NK-92 treated with Interleukin-12 subunit alpha and Interleukin-12 subunit beta, amount 100 ng/mL, for 24 hours (cell line): Measurements from ENCODE around the gene ARTN.

ENCODE experiments used
- DNase-seq: peaks from one replicate; lab custom pipeline; 2025; lab: John Stamatoyannopoulos, UW

The ARTN gene

GRCh38 chr1:43933386-43934100 is at the start of gene ARTN:
Gene ARTN (plus strand): TSS chr1:43933801. CDS start chr1:43935657, 1,856 bp downstream.
- DNase-seq: no peak

- no peak for DNase-seq
Measured at GRCh38 chr1:43885279-43885801, 48.3 kb upstream of the ARTN start.

GRCh38 chr1:43887748-43888147 is 45.9 kb upstream of the ARTN start:
- DNase-seq: no peak

GRCh38 chr1:43890815-43891214 is 42.8 kb upstream of the ARTN start:
- DNase-seq: no peak

- DNase-seq: no peak
Measured at GRCh38 chr1:43893006-43893405, 40.6 kb upstream of the ARTN start.

GRCh38 chr1:43898981-43899380 is 34.6 kb upstream of the ARTN start:
- no peak for DNase-seq

GRCh38 chr1:43900386-43900785 is 33.2 kb upstream of the ARTN start:
- no peak for DNase-seq

GRCh38 chr1:43901196-43901961 is 32.2 kb upstream of the ARTN start:
- DNase-seq: no peak

GRCh38 chr1:43902058-43902831 is 31.4 kb upstream of the ARTN start:
- DNase-seq: no peak

- DNase-seq: no peak
Measured at GRCh38 chr1:43904660-43905551, 28.7 kb upstream of the ARTN start.

GRCh38 chr1:43908226-43908625 is 25.4 kb upstream of the ARTN start:
- no peak for DNase-seq

GRCh38 chr1:43908858-43909257 is 24.7 kb upstream of the ARTN start:
- DNase-seq: no peak

- DNase-seq: no peak
Measured at GRCh38 chr1:43910343-43910742, 23.3 kb upstream of the ARTN start.

- no peak for DNase-seq
Measured at GRCh38 chr1:43912607-43913006, 21.0 kb upstream of the ARTN start.

GRCh38 chr1:43913051-43913501 is 20.5 kb upstream of the ARTN start:
- DNase-seq: no peak

GRCh38 chr1:43913666-43914360 is 19.8 kb upstream of the ARTN start:
- no peak for DNase-seq

- no peak for DNase-seq
Measured at GRCh38 chr1:43914576-43915525, 18.8 kb upstream of the ARTN start.

- DNase-seq: no peak
Measured at GRCh38 chr1:43919906-43920305, 13.7 kb upstream of the ARTN start.

GRCh38 chr1:43921022-43921421 is 12.6 kb upstream of the ARTN start:
- no peak for DNase-seq

GRCh38 chr1:43924516-43924915 is 9.1 kb upstream of the ARTN start:
- no peak for DNase-seq
